Adrenal gland (tissue), 12 donors: ENCODE results near the gene CTAGE9. TPM values are rescaled to one million over a fixed set of nuclear protein-coding genes. Genes with fewer than 3 reads are reported as not detected.

Source experiments
- DNase-seq, 7 donors: peaks; one replicate each; pipeline ENCODE4 v3.0.0-alpha.2; 2019 to 2020
- H3K27ac ChIP-seq, 5 donors: fragments of 200-600 bp; sonication (generic) in 4 of 5; 1 replicate in 3 of 5; 2 replicates in 2 of 5; pipeline versions ENCODE4 v1.5.1 to v1.8.0; 2016 to 2020; ENCODE audit warnings: mild to moderate bottlenecking in 1 of 5
- H3K27me3 ChIP-seq: fragments of 200-600 bp; 2 replicates; pipeline ENCODE4 v1.8.0; 2021
- H3K36me3 ChIP-seq, 2 donors: fragments of 200-600 bp; replicated peaks in 1 of 2; 1 replicate in 1 of 2; 2 replicates in 1 of 2; pipeline versions ENCODE4 v1.5.1 to v1.8.0; 2018 to 2022
- H3K4me1 ChIP-seq, 2 donors: fragments of 200-600 bp; replicated peaks in 1 of 2; 1 replicate in 1 of 2; 2 replicates in 1 of 2; pipeline versions ENCODE4 v1.5.1 to v1.8.0; 2018 to 2021
- H3K4me3 ChIP-seq, 4 donors: fragments of 200-600 bp; sonication (generic) in 3 of 4; one replicate each; pipeline ENCODE4 v1.5.1; 2016 to 2018
- H3K9me3 ChIP-seq, 3 donors: fragments of 200-600 bp; sonication (generic) in 1 of 3; replicated peaks in 1 of 3; 1 replicate in 2 of 3; 2 replicates in 1 of 3; pipeline versions ENCODE4 v1.5.1 to v1.8.0; 2016 to 2021
- POLR2A ChIP-seq, 2 donors: fragments of 450-650 bp; IDR thresholded peaks; one replicate each; pipeline ENCODE4 v1.6.1; 2017; ENCODE audit warnings: antibody characterized with exemption in 2 of 2, mild to moderate bottlenecking in 2 of 2, moderate library complexity in 1 of 2
- WGBS, 4 donors: extraction: QIAGEN DNeasy Blood & Tissue Kit in 2 of 4; methylation state at CpG; one replicate each; pipeline versions ENCODE4 v1.1.5 to v1.1.7; 2013 to 2017; 5-methylcytosine and 5-hydroxymethylcytosine counted together
- intact Hi-C, 2 donors: fragments of 100-400 bp; cut with DNase I; formaldehyde crosslinking; loops; one replicate each; pipeline versions ENCODE4 v1.14.1 to v1.15.0; 2022 to 2023
- polyA plus RNA-seq, 3 donors: library from polyadenylated mRNA; stranded (reverse); fragments of 200-250 nt in 2 of 3; fragments of 350-450 nt in 1 of 3; fragmentation: Illumina TruSeq in 1 of 3; extraction: RNeasy Lipid Tissue Mini Kit (QIAGEN cat#74804) in 1 of 3; gene quantifications; one replicate each; pipeline ENCODE4 v1.2.3, GENCODE V29; 2013 to 2014
- total RNA-seq, 9 donors: library from RNA; depleted of rRNA in 4 of 9; stranded (reverse); fragments of >200 nt in 4 of 9; fragments of 120-200 nt in 1 of 9; fragmentation: NEBNext Ultra II Directional in 1 of 9; extraction: Animal tissue kit (Norgen Biotek cat#: 25700) in 1 of 9; gene quantifications; one replicate each; pipeline versions ENCODE4 v1.1.0 to v1.2.4, GENCODE V29; 2013 to 2023
- TF ChIP-seq, protein P1 (sequence below), 6 experiments: fragments of 450-650 bp in 4 of 6; fragments of 200-600 bp in 2 of 6; sonication (generic) in 1 of 6; IDR thresholded peaks; 1 replicate in 5 of 6; 2 replicates in 1 of 6; pipeline versions ENCODE4 v1.5.1 to v1.8.0; 2016 to 2021; ENCODE audit warnings: antibody characterized with exemption in 6 of 6, mild to moderate bottlenecking in 2 of 6, moderate library complexity in 1 of 6
- donor health status: healthy with polysubstance abuse.
- donor health status: Bipolar disorder and iron deficiency.
- donor health status: DM: yes; HTN: yes; CAD: no.
- donor health status: DM: no; HTN: no; CAD: no.
- donor health status: DM: no; HTN: no; CAD: no.
- donor health status: DM: yes; HTN: yes; CAD: no.

Gene CTAGE9
- total and polyA plus RNA-seq, 12 donors, result not detected

DNA sequence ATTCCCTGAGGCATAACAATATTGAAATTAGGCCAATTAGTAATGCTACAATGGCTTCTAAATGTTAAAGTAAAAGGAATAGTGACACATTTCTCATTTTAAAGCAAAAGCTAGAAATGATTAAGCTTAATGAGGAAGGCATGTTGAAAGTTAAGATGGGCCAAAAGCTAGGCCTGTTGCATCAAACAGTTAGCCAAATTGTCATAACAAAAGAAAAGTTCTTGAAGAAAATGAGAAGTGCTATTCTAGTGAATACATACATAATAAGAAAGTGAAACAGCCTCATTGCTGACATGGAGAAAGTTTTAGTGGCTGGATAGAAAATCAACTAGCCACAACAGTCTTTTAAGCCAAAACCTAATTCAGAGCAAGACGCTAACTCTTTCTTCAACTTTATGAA is 22.5 kb downstream of the CTAGE9 start:
- TF ChIP-seq POLR2A (IDR thresholded peaks at IDR 0.05), result no peak
- TF ChIP-seq, protein P1, sequence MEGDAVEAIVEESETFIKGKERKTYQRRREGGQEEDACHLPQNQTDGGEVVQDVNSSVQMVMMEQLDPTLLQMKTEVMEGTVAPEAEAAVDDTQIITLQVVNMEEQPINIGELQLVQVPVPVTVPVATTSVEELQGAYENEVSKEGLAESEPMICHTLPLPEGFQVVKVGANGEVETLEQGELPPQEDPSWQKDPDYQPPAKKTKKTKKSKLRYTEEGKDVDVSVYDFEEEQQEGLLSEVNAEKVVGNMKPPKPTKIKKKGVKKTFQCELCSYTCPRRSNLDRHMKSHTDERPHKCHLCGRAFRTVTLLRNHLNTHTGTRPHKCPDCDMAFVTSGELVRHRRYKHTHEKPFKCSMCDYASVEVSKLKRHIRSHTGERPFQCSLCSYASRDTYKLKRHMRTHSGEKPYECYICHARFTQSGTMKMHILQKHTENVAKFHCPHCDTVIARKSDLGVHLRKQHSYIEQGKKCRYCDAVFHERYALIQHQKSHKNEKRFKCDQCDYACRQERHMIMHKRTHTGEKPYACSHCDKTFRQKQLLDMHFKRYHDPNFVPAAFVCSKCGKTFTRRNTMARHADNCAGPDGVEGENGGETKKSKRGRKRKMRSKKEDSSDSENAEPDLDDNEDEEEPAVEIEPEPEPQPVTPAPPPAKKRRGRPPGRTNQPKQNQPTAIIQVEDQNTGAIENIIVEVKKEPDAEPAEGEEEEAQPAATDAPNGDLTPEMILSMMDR (IDR thresholded peaks at IDR 0.05), result no peak
- DNase-seq, result no peak
- no peaks in the 10 kb centered on the region for H3K27me3 ChIP-seq
- no peaks in the 10 kb centered on the region for H3K4me1 ChIP-seq
- intact Hi-C loops, result no loop called here
- 85 to 95% (median 89%) methylated on average over 1 of the region's 1 CpG for WGBS, 4 donors
- H3K9me3 ChIP-seq, result no peaks in the 10 kb centered on the region
- no peak overlapping the region for H3K4me3 ChIP-seq
- H3K36me3 ChIP-seq, result no peaks in the 10 kb centered on the region
- H3K27ac ChIP-seq, result no peak overlapping the region

DNA sequence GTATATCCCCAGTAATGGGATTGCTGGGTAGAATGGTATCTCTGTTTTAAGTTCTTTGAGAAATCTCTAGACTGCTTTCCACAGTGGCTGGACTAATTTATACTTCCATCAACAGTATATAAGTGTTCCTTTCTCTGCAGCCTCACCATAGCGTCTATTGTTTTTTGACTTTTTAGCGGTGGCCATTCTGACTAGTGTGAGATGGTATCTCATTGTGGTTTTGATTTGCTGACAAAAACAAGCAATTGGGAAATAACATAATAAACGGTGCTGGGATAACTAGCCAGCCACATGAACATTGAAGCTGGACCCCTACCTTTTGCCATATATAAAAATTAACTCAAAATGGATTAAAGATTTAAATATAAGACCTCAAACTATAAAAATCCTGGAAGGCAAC is 23.8 kb downstream of the CTAGE9 start:
- no peaks in the 10 kb centered on the region for H3K4me1 ChIP-seq
- no peaks in the 10 kb centered on the region for H3K36me3 ChIP-seq
- H3K27ac ChIP-seq, result no peak overlapping the region
- DNase-seq, result no peak
- WGBS, 4 donors, result 85 to 90% (median 87%) methylated on average over 3 of the region's 3 CpGs
- no peak overlapping the region for H3K4me3 ChIP-seq
- no peaks in the 10 kb centered on the region for H3K27me3 ChIP-seq
- no peak for TF ChIP-seq POLR2A (IDR thresholded peaks at IDR 0.05)
- TF ChIP-seq, protein P1 (IDR thresholded peaks at IDR 0.05), result no peak
- intact Hi-C loops, result no loop called here
- no peaks in the 10 kb centered on the region for H3K9me3 ChIP-seq

DNA sequence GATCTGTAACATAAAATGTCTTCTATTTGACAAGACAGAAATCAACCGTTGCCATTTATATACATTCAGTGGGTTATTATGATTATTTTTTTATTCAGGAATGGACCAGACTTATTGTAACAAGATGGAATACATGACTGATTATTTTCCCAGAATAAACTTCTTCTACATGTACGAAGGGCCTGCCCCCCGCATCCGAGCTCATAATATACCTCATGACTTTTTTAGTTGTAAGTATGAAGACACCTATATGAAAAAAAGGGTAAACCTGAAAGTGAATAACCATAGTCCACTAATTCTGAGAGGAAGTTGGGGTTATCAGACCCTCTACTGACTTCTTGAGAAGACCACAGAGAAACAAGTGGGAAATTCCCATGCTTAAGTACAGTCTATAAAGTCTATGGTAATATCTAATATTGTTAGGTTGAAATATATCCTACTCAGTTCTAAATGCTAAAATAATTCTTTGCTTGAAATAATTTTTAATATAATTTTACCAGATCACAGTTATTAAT is 25.5 kb downstream of the CTAGE9 start:
- no peaks in the 10 kb centered on the region for H3K4me1 ChIP-seq
- intact Hi-C loops, result no loop called here
- H3K27ac ChIP-seq, result no peak overlapping the region
- no peaks in the 10 kb centered on the region for H3K9me3 ChIP-seq
- no peak overlapping the region for H3K4me3 ChIP-seq
- TF ChIP-seq POLR2A (IDR thresholded peaks at IDR 0.05), result no peak
- TF ChIP-seq, protein P1 (IDR thresholded peaks at IDR 0.05), result no peak
- 91 to 99% (median 95%) methylated on average over 4 of the region's 4 CpGs for WGBS, 4 donors
- no peaks in the 10 kb centered on the region for H3K36me3 ChIP-seq
- DNase-seq, result no peak
- H3K27me3 ChIP-seq, result no peaks in the 10 kb centered on the region

DNA sequence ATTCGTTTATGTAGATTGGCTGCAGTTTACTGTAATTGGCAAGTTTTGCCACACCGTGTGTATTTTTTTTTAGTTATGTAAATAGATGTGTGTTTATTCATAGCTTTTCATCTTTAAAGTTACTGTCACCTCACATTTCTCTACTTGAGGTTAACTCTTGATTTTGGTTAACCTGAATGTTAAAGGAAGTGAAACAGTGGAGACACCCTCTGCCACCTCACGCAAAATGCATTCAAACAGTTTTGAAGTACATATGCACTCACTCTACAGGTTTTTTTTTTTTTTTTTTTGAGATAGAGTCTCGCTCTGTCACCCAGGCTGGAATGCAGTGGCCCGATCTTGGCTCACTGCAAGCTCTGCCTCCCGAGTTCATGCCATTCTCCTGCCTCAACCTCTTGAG is 27.3 kb downstream of the CTAGE9 start:
- intact Hi-C loops, result no loop called here
- no peak for DNase-seq
- no peak overlapping the region for H3K4me3 ChIP-seq
- no peaks in the 10 kb centered on the region for H3K36me3 ChIP-seq
- H3K27me3 ChIP-seq, result no peaks in the 10 kb centered on the region
- WGBS, 4 donors, result 81 to 90% (median 87%) methylated on average over 6 of the region's 6 CpGs
- H3K27ac ChIP-seq, result no peak overlapping the region
- H3K4me1 ChIP-seq, result no peaks in the 10 kb centered on the region
- TF ChIP-seq POLR2A (IDR thresholded peaks at IDR 0.05), result no peak
- TF ChIP-seq, protein P1 (IDR thresholded peaks at IDR 0.05), result no peak
- H3K9me3 ChIP-seq, result no peaks in the 10 kb centered on the region
